Measurements from ENCODE around the gene TTLL5. TPM values are rescaled to one million over a fixed set of nuclear protein-coding genes. Genes with fewer than 3 reads are reported as not detected.

Gene TTLL5
- total and polyA plus RNA-seq, 2 of the 4 experiments (the other 2 are of a cell fraction) = 11.9 to 16.7 TPM

GRCh38 chr14:75961662-75962061 is 300.6 kb downstream of the TTLL5 start:
- Histone ChIP-seq H3K14ac (replicated peaks; ENCODE audit: low read depth, low read length) (no peak overlapping the region), H2AK5ac (ENCODE audit: low read depth, low read length) (no peak overlapping the region), H3K9me3 (ENCODE audit: control insufficient read depth, insufficient read depth, low read length) (no peaks in the 10 kb centered on the region), H2AK9ac (replicated peaks; ENCODE audit: low read depth, low read length, poor library complexity) (no peak overlapping the region), H3K4me2 (ENCODE audit: low read depth, low read length) (no peak overlapping the region), H3K18ac (ENCODE audit: low read depth, low read length) (no peak overlapping the region), H3K23ac (ENCODE audit: low read depth, low read length) (no peak overlapping the region), H2AFZ (replicated peaks; ENCODE audit: low read length, poor library complexity) (no peak overlapping the region), H4K91ac (ENCODE audit: insufficient read depth, low read depth, low read length) (no peak overlapping the region), H2BK15ac (ENCODE audit: low read depth, low read length) (no peak overlapping the region), H3K9ac (ENCODE audit: low read depth, low read length) (no peak overlapping the region), H3K4ac (ENCODE audit: low read depth, low read length) (no peak overlapping the region), H4K8ac (ENCODE audit: low read depth in 2 of 2, low read length in 2 of 2) (no peak overlapping the region), H3K27ac (ENCODE audit: insufficient read depth, low read length) (no peak overlapping the region), H4K5ac (ENCODE audit: low read depth, low read length) (no peak overlapping the region), H3K4me1 (ENCODE audit: control insufficient read depth, insufficient read depth, low read length) (no peaks in the 10 kb centered on the region), H4K20me1 (ENCODE audit: insufficient read depth, low read length) (no peaks in the 10 kb centered on the region), H3K9me1 (ENCODE audit: insufficient read depth, low read length) (no peaks in the 10 kb centered on the region; the same call in 1 of the 2 replicates), H3K27me3 (ENCODE audit: control insufficient read depth, insufficient read depth, low read length) (no peaks in the 10 kb centered on the region), H2BK20ac (ENCODE audit: low read depth, low read length) (no peak overlapping the region), H3K56ac (ENCODE audit: extremely low read depth, insufficient read depth, low read length) (no peak overlapping the region), H3K4me3 (ENCODE audit: insufficient read depth, low read depth, low read length) (no peak overlapping the region), H3K36me3 (ENCODE audit: control insufficient read depth, insufficient read depth, low read length) (peaks cover 2% of the 10 kb centered on the region), H2BK5ac (ENCODE audit: low read depth, low read length, poor library complexity, severe bottlenecking) (no peak overlapping the region), H2BK120ac (ENCODE audit: low read depth, low read length) (no peak overlapping the region), H3K79me1 (ENCODE audit: low read depth in 1 of 2, low read length in 2 of 2) (no peaks in the 10 kb centered on the region)
- no CpG with 5 or more reads among the region's 3 CpGs for WGBS, 2 experiments (ENCODE audit: extremely low coverage in 2 of 2, insufficient read length in 1 of 2)
- in situ Hi-C loops (cut with MboI; ENCODE audit: low sequenced_read_pairs) = no loop called here
- ATAC-seq (ENCODE audit: low read depth) = no peak
- no TSS peak for BruUV-seq (replicated peaks)
- ChIA-PET POLR2A (ENCODE audit: unreplicated experiment) (no interaction called here), CTCF (no interaction called here)
- dilution Hi-C loops (cut with HindIII; ENCODE audit: low sequenced_read_pairs, unreplicated experiment) = no loop called here
- no peak for DNase-seq
- intact Hi-C loops (cut with micrococcal nuclease) = no loop called here
- TF ChIP-seq MXI1 (IDR thresholded peaks at IDR 0.05; ENCODE audit: borderline replicate concordance, low read depth, low read length) = no peak
- no peak for TF ChIP-seq RCOR1 (IDR thresholded peaks at IDR 0.05; ENCODE audit: insufficient replicate concordance, low read length)
- no peak for TF ChIP-seq CTCF (conservative IDR thresholded peaks at IDR 0.05; ENCODE audit: low read depth, low read length)
- no peak for TF ChIP-seq RAD21 (IDR thresholded peaks at IDR 0.05; ENCODE audit: low read length)
- no peak for TF ChIP-seq CEBPB (IDR thresholded peaks at IDR 0.05; ENCODE audit: low read depth, low read length)
- no peak for TF ChIP-seq MAZ (IDR thresholded peaks at IDR 0.05; ENCODE audit: borderline replicate concordance, low read depth, low read length)
- no peak for TF ChIP-seq POLR2A (IDR thresholded peaks at IDR 0.05; ENCODE audit: low read depth, low read length)
- TF ChIP-seq RFX5 (IDR thresholded peaks at IDR 0.05; ENCODE audit: low read depth, low read length) = no peak
- TF ChIP-seq ELK1 (IDR thresholded peaks at IDR 0.05; ENCODE audit: borderline replicate concordance, low read depth, low read length) = no peak
- no peak for TF ChIP-seq FOS (IDR thresholded peaks at IDR 0.05; ENCODE audit: low read depth, low read length)
- TF ChIP-seq NFE2L2 (IDR thresholded peaks at IDR 0.05; ENCODE audit: low read depth, low read length) = no peak
- TF ChIP-seq, protein P1, sequence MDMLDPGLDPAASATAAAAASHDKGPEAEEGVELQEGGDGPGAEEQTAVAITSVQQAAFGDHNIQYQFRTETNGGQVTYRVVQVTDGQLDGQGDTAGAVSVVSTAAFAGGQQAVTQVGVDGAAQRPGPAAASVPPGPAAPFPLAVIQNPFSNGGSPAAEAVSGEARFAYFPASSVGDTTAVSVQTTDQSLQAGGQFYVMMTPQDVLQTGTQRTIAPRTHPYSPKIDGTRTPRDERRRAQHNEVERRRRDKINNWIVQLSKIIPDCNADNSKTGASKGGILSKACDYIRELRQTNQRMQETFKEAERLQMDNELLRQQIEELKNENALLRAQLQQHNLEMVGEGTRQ (IDR thresholded peaks at IDR 0.05; ENCODE audit: low read depth, low read length) = no peak
